ENCODE data around the gene KCNN2. TPM values are rescaled to one million over a fixed set of nuclear protein-coding genes. Genes with fewer than 3 reads are reported as not detected.

Gene KCNN2
- total and polyA plus RNA-seq, 10 of the 15 experiments (the other 5 are each of a cell fraction or from before 2014, with no cell fraction given): 0.21 to 3.6 (median 0.79) TPM

DNA sequence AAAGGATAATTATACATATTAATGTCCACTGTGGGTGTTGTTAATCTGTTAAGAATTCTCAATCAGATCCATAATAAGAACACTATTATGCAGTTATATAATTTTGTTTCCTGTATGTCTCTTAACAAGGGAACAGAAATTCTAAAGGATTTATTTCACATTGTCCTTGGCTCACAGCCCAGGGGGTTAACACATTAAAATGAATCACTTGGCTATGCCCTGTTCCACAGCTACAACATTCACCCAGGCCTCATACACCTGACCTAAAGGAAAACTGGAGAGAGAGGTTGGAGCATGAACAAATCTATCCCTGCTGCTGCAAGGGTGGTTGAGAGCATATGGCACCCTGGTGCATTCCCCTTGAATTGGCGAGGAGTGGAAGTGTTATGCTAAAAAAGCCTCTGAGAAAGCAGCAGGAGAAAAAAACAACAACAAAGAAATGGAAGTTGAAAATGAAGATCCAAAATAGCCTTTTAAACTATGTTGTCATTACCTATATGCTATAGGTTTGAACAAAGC lies 116.0 kb downstream of the KCNN2 start:
- intact Hi-C loops (cut with micrococcal nuclease; ENCODE audit: unreplicated experiment) (no loop called here), in situ Hi-C loops (cut with MboI) (no loop called here)
- 18% methylated on average over 1 of the region's 1 CpG for WGBS (ENCODE audit: insufficient coverage, insufficient replicate concordance, low lambda C conversion rate, missing lambda C conversion rate)
- H3K27me3 ChIP-seq (replicated peaks in 1 of 2; ENCODE audit: control insufficient read depth in 2 of 2, insufficient read depth in 2 of 2, low read length in 1 of 2): no peaks in the 10 kb centered on the region
- DNase-seq (ENCODE audit: low read depth, low spot score) (no peak), ATAC-seq (no peak), FAIRE-seq (no peak)
- no peak overlapping the region for H3K27ac ChIP-seq (ENCODE audit: control insufficient read depth, insufficient read depth)
- no peak overlapping the region for H3K9ac ChIP-seq (ENCODE audit: control insufficient read depth, insufficient read depth, low read length)
- RAD21 ChIA-PET (ENCODE audit: unreplicated experiment): no interaction called here
- no peaks in the 10 kb centered on the region for H3K9me3 ChIP-seq (replicated peaks; ENCODE audit: control insufficient read depth, insufficient read depth, low read length)
- no peak overlapping the region for H2AFZ ChIP-seq (ENCODE audit: control insufficient read depth, low read depth, low read length)
- no peak overlapping the region for H3K4me2 ChIP-seq (ENCODE audit: control insufficient read depth, insufficient read depth)
- BruUV-seq (replicated peaks): no TSS peak
- TF ChIP-seq SMAD1 (IDR thresholded peaks at IDR 0.05; ENCODE audit: low read depth, partially characterized antibody) (no peak), NR2C2 (IDR thresholded peaks at IDR 0.05; ENCODE audit: borderline replicate concordance, control insufficient read depth, insufficient read length, low read depth) (no peak), CEBPB (IDR thresholded peaks at IDR 0.05; ENCODE audit: borderline replicate concordance in 1 of 2, low read depth in 2 of 2, low read length in 2 of 2) (no peak), BHLHE40 (IDR thresholded peaks at IDR 0.05; ENCODE audit: borderline replicate concordance in 1 of 2, low read depth in 2 of 2, low read length in 1 of 2) (no peak), ASH2L (IDR thresholded peaks at IDR 0.05; ENCODE audit: borderline replicate concordance, low read depth) (no peak), WRNIP1 (IDR thresholded peaks at IDR 0.05; ENCODE audit: borderline replicate concordance, low read depth, low read length) (no peak), ZZZ3 (IDR thresholded peaks at IDR 0.05; ENCODE audit: control insufficient read depth, insufficient read length, low read depth) (no peak), MXI1 (IDR thresholded peaks at IDR 0.05; ENCODE audit: low read depth, low read length) (no peak), POLR2AphosphoS5 (IDR thresholded peaks at IDR 0.05; ENCODE audit: low read length) (no peak), ATF7 (IDR thresholded peaks at IDR 0.05; ENCODE audit: low read depth) (no peak), SMARCA5 (IDR thresholded peaks at IDR 0.05) (no peak), RAD21 (IDR thresholded peaks at IDR 0.05; ENCODE audit: insufficient read depth, low read depth, low read length) (no peak), POLR2A (IDR thresholded peaks at IDR 0.05; ENCODE audit: low read depth, low read length) (no peak), SMC3 (IDR thresholded peaks at IDR 0.05; ENCODE audit: borderline replicate concordance, low read length) (no peak), HDAC6 (IDR thresholded peaks at IDR 0.05; ENCODE audit: unreplicated experiment) (no peak), POLR2AphosphoS2 (IDR thresholded peaks at IDR 0.05; ENCODE audit: low read depth, low read length) (no peak), RELA (IDR thresholded peaks at IDR 0.05; ENCODE audit: borderline replicate concordance, partially characterized antibody) (no peak), PAX5 (IDR thresholded peaks at IDR 0.05; ENCODE audit: borderline replicate concordance, low read depth, low read length) (no peak)
- TF ChIP-seq, protein P1, sequence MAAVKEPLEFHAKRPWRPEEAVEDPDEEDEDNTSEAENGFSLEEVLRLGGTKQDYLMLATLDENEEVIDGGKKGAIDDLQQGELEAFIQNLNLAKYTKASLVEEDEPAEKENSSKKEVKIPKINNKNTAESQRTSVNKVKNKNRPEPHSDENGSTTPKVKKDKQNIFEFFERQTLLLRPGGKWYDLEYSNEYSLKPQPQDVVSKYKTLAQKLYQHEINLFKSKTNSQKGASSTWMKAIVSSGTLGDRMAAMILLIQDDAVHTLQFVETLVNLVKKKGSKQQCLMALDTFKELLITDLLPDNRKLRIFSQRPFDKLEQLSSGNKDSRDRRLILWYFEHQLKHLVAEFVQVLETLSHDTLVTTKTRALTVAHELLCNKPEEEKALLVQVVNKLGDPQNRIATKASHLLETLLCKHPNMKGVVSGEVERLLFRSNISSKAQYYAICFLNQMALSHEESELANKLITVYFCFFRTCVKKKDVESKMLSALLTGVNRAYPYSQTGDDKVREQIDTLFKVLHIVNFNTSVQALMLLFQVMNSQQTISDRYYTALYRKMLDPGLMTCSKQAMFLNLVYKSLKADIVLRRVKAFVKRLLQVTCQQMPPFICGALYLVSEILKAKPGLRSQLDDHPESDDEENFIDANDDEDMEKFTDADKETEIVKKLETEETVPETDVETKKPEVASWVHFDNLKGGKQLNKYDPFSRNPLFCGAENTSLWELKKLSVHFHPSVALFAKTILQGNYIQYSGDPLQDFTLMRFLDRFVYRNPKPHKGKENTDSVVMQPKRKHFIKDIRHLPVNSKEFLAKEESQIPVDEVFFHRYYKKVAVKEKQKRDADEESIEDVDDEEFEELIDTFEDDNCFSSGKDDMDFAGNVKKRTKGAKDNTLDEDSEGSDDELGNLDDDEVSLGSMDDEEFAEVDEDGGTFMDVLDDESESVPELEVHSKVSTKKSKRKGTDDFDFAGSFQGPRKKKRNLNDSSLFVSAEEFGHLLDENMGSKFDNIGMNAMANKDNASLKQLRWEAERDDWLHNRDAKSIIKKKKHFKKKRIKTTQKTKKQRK (IDR thresholded peaks at IDR 0.05; ENCODE audit: low read depth, low read length): no peak
- H3K79me2 ChIP-seq (ENCODE audit: control insufficient read depth, insufficient read depth, low read length): no peaks in the 10 kb centered on the region
- SMC1A ChIA-PET (ENCODE audit: uncharacterized antibody, unreplicated experiment): no interaction called here
- no peaks in the 10 kb centered on the region for H4K20me1 ChIP-seq (ENCODE audit: control insufficient read depth, insufficient read depth)
- no peaks in the 10 kb centered on the region for H3K36me3 ChIP-seq (ENCODE audit: control insufficient read depth in 2 of 2, insufficient read depth in 2 of 2, low read length in 1 of 2)
- H3K4me3 ChIP-seq: no peak overlapping the region
- POLR2A ChIA-PET: no interaction called here
- no peaks in the 10 kb centered on the region for H3K4me1 ChIP-seq (ENCODE audit: control insufficient read depth, insufficient read depth, low read length)
- CTCF ChIA-PET: no interaction called here
